Adrenal gland (tissue), 12 donors: ENCODE measurements around the gene C4B. TPM values are rescaled to one million over a fixed set of nuclear protein-coding genes. Genes with fewer than 3 reads are reported as not detected.
"Not testable (repeated sequence)": the region's sequence is repeated elsewhere in the genome, so short reads cannot be mapped to it uniquely, and the experiment has no call there.

Experiments
- DNase-seq, 7 donors: peaks; one replicate each; pipeline ENCODE4 v3.0.0-alpha.2; 2019 to 2020
- H3K27ac ChIP-seq, 5 donors: fragments of 200-600 bp; sonication (generic) in 4 of 5; 1 replicate in 3 of 5; 2 replicates in 2 of 5; pipeline versions ENCODE4 v1.5.1 to v1.8.0; 2016 to 2020; ENCODE audit warnings: mild to moderate bottlenecking in 1 of 5
- H3K27me3 ChIP-seq: fragments of 200-600 bp; 2 replicates; pipeline ENCODE4 v1.8.0; 2021
- H3K36me3 ChIP-seq, 2 donors: fragments of 200-600 bp; replicated peaks in 1 of 2; 1 replicate in 1 of 2; 2 replicates in 1 of 2; pipeline versions ENCODE4 v1.5.1 to v1.8.0; 2018 to 2022
- H3K4me1 ChIP-seq, 2 donors: fragments of 200-600 bp; replicated peaks in 1 of 2; 1 replicate in 1 of 2; 2 replicates in 1 of 2; pipeline versions ENCODE4 v1.5.1 to v1.8.0; 2018 to 2021
- H3K4me3 ChIP-seq, 4 donors: fragments of 200-600 bp; sonication (generic) in 3 of 4; one replicate each; pipeline ENCODE4 v1.5.1; 2016 to 2018
- H3K9me3 ChIP-seq, 3 donors: fragments of 200-600 bp; sonication (generic) in 1 of 3; replicated peaks in 1 of 3; 1 replicate in 2 of 3; 2 replicates in 1 of 3; pipeline versions ENCODE4 v1.5.1 to v1.8.0; 2016 to 2021
- POLR2A ChIP-seq, 2 donors: fragments of 450-650 bp; IDR thresholded peaks; one replicate each; pipeline ENCODE4 v1.6.1; 2017; ENCODE audit warnings: antibody characterized with exemption in 2 of 2, mild to moderate bottlenecking in 2 of 2, moderate library complexity in 1 of 2
- WGBS, 4 donors: extraction: QIAGEN DNeasy Blood & Tissue Kit in 2 of 4; methylation state at CpG; one replicate each; pipeline versions ENCODE4 v1.1.5 to v1.1.7; 2013 to 2017; 5-methylcytosine and 5-hydroxymethylcytosine counted together
- intact Hi-C, 2 donors: fragments of 100-400 bp; cut with DNase I; formaldehyde crosslinking; loops; one replicate each; pipeline versions ENCODE4 v1.14.1 to v1.15.0; 2022 to 2023
- polyA plus RNA-seq, 3 donors: library from polyadenylated mRNA; stranded (reverse); fragments of 200-250 nt in 2 of 3; fragments of 350-450 nt in 1 of 3; fragmentation: Illumina TruSeq in 1 of 3; extraction: RNeasy Lipid Tissue Mini Kit (QIAGEN cat#74804) in 1 of 3; gene quantifications; one replicate each; pipeline ENCODE4 v1.2.3, GENCODE V29; 2013 to 2014
- total RNA-seq, 9 donors: library from RNA; depleted of rRNA in 4 of 9; stranded (reverse); fragments of >200 nt in 4 of 9; fragments of 120-200 nt in 1 of 9; fragmentation: NEBNext Ultra II Directional in 1 of 9; extraction: Animal tissue kit (Norgen Biotek cat#: 25700) in 1 of 9; gene quantifications; one replicate each; pipeline versions ENCODE4 v1.1.0 to v1.2.4, GENCODE V29; 2013 to 2023
- donor health status: healthy with polysubstance abuse.
- donor health status: Bipolar disorder and iron deficiency.
- donor health status: DM: yes; HTN: yes; CAD: no.
- donor health status: DM: no; HTN: no; CAD: no.
- donor health status: DM: no; HTN: no; CAD: no.
- donor health status: DM: yes; HTN: yes; CAD: no.

C4B gene
- total and polyA plus RNA-seq, 12 donors, result 236 to 5,092 (median 1,284) TPM

DNA sequence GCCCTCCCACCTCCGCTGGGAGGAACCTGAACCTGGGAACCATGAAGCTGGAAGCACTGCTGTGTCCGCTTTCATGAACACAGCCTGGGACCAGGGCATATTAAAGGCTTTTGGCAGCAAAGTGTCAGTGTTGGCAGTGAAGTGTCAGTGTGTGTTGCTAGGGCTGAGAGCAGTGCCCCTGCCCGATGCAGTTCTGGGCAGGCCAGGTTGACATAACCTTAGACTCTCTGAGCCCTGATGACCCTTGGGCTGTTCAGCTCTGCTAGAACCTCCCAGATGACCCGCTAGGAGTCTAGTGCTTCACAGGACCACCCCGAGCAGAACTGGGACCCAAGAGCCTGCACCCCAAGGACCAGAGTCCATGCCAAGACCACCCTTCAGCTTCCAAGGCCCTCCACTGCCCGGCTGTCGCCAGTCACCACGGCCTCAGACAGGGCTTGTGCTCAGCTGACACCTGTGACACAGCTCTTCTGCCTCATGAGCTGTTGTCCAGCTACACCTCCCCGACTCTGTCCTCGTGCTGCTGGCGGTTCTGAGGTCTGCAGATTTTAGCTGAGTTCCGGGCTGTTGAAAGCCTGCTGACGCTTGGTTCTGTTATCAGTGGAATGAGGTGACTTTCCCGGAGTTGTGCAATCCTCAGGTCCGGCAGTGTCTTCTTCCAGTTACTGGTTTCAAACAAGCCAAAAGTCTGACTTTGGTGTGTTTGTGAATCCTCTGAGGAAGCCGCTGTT, 20.9 kb downstream of the C4B start:
- H3K27ac ChIP-seq, DNase-seq, intact Hi-C loops, H3K27me3 ChIP-seq, H3K9me3 ChIP-seq, H3K4me3 ChIP-seq, H3K36me3 ChIP-seq, H3K4me1 ChIP-seq: not testable (repeated sequence)
- no CpG with 5 or more reads among the region's 16 CpGs for WGBS, 4 donors

DNA sequence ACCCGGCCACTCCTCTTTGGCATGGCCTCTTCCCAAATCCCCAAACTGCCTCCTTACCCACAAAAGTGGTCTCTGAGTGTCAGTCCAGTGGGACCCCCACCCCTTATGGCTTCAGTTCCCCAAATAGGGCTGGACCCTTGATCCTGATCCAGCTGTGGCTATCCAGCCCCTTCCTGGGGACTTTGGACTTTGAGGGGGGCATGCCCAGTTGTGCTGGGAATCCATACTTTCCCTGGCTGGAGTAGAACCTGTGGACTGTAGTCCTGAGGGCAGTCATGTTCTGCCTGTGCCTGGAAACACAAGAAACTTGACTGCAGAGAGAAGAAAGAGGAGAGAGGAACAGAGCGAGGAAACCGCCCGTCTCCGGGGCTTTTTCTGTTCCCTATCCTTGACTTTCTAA, 22.5 kb downstream of the C4B start:
- H3K4me3 ChIP-seq, H3K36me3 ChIP-seq, H3K4me1 ChIP-seq, intact Hi-C loops, H3K27me3 ChIP-seq, H3K9me3 ChIP-seq: not testable (repeated sequence)
- WGBS, 4 donors, result 51 to 79% (median 60%) methylated on average over 3 to 5 of the region's 5 CpGs
- DNase-seq, result peak in 1 of 7 donors; percentile 13
- H3K27ac ChIP-seq, result peak overlapping the region; percentile 61 to 84 (median 77)

DNA sequence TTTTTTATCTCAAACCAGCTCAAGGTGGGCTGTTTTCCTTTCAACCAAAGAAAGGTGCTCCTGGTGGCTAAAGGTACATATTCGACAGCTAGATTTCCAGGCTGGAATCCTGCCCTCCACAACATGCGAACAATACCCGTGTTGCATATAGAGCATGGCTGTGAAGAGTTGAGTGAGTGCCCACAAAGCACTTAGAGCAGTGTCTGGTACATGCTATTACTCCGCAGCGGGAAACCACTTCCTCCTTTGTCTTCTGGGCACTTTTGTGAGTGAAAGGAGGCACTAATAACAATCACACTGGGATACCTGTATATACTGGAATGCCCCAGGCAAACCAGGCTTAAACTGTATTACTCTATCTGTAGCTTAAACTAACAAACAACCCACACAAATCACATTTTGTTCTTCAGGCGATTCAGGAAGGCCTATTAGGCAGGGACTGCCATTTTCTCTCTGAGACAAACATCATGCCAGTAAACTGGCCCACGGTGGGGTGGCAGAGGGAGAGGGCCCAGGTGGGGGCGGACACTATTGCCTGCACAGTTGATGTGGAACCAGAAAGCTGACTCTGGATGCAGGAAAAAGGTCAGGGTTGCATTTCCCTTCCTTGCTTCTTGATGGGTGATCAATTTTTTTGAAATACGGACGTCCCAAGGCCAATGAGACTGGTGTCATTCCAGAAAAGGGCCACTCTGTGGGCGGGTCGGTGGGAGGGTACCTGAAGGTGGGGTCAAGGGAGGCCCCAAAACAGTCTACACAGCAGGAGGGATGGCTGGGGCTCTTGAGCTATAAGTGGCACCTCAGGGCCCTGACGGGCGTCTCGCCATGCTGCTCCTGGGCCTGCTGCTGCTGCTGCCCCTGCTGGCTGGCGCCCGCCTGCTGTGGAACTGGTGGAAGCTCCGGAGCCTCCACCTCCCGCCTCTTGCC, 23.3 kb downstream of the C4B start, which contains the start of gene CYP21A2:
TSS of gene CYP21A2 (plus strand) at position 818 of the 927 bp plus-strand sequence. CDS start at position 826, 8 bp downstream.
- H3K9me3 ChIP-seq, intact Hi-C loops, H3K36me3 ChIP-seq, H3K27me3 ChIP-seq, H3K4me1 ChIP-seq: not testable (repeated sequence)
- 37 to 48% (median 44%) methylated on average over 8 to 15 of the region's 19 CpGs for WGBS, 4 donors
- peak within 1 kb of the TSS; percentile 69 to 86 (median 79) for H3K27ac ChIP-seq
- DNase-seq, result peak; percentile 80 to 94 (median 90)
- peak within 1 kb of the TSS in 1 of 4 donors; percentile 22 for H3K4me3 ChIP-seq
- TF ChIP-seq POLR2A (IDR thresholded peaks at IDR 0.05), result peak in 1 of 2 donors; percentile 51

DNA sequence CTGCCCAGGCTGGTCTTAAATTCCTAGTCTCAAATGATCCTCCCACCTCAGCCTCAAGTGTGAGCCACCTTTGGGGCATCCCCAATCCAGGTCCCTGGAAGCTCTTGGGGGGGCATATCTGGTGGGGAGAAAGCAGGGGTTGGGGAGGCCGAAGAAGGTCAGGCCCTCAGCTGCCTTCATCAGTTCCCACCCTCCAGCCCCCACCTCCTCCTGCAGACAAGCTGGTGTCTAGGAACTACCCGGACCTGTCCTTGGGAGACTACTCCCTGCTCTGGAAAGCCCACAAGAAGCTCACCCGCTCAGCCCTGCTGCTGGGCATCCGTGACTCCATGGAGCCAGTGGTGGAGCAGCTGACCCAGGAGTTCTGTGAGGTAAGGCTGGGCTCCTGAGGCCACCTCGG, 24.3 kb downstream of the C4B start:
- intact Hi-C loops, H3K36me3 ChIP-seq, H3K27me3 ChIP-seq, H3K4me1 ChIP-seq, H3K9me3 ChIP-seq: not testable (repeated sequence)
- H3K27ac ChIP-seq, result peak overlapping the region; percentile 12 to 86 (median 79)
- peak; percentile 25 to 31 for TF ChIP-seq POLR2A (IDR thresholded peaks at IDR 0.05)
- WGBS, 4 donors, result 28 to 53% (median 41%) methylated on average over 4 of the region's 5 CpGs
- H3K4me3 ChIP-seq, result peak overlapping the region in 1 of 4 donors; percentile 22
- DNase-seq, result peak in 6 of 7 donors; percentile 28 to 66 (median 50)

DNA sequence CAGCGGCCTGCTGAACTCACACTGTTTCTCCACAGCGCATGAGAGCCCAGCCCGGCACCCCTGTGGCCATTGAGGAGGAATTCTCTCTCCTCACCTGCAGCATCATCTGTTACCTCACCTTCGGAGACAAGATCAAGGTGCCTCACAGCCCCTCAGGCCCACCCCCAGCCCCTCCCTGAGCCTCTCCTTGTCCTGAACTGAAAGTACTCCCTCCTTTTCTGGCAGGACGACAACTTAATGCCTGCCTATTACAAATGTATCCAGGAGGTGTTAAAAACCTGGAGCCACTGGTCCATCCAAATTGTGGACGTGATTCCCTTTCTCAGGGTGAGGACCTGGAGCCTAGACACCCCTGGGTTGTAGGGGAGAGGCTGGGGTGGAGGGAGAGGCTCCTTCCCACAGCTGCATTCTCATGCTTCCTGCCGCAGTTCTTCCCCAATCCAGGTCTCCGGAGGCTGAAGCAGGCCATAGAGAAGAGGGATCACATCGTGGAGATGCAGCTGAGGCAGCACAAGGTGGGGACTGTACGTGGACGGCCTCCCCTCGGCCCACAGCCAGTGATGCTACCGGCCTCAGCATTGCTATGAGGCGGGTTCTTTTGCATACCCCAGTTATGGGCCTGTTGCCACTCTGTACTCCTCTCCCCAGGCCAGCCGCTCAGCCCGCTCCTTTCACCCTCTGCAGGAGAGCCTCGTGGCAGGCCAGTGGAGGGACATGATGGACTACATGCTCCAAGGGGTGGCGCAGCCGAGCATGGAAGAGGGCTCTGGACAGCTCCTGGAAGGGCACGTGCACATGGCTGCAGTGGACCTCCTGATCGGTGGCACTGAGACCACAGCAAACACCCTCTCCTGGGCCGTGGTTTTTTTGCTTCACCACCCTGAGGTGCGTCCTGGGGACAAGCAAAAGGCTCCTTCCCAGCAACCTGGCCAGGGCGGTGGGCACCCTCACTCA, 25.0 kb downstream of the C4B start:
- intact Hi-C loops, result not testable (repeated sequence)

DNA sequence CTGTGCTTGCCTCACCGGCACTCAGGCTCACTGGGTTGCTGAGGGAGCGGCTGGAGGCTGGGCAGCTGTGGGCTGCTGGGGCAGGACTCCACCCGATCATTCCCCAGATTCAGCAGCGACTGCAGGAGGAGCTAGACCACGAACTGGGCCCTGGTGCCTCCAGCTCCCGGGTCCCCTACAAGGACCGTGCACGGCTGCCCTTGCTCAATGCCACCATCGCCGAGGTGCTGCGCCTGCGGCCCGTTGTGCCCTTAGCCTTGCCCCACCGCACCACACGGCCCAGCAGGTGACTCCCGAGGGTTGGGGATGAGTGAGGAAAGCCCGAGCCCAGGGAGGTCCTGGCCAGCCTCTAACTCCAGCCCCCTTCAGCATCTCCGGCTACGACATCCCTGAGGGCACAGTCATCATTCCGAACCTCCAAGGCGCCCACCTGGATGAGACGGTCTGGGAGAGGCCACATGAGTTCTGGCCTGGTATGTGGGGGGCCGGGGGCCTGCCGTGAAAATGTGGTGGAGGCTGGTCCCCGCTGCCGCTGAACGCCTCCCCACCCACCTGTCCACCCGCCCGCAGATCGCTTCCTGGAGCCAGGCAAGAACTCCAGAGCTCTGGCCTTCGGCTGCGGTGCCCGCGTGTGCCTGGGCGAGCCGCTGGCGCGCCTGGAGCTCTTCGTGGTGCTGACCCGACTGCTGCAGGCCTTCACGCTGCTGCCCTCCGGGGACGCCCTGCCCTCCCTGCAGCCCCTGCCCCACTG, 25.9 kb downstream of the C4B start:
- intact Hi-C loops, H3K36me3 ChIP-seq, H3K9me3 ChIP-seq, H3K27me3 ChIP-seq, H3K4me1 ChIP-seq: not testable (repeated sequence)
- H3K4me3 ChIP-seq, result peak overlapping the region in 1 of 4 donors; percentile 22
- DNase-seq, result peak in 6 of 7 donors; percentile 33 to 68 (median 46)
- WGBS, 4 donors, result 40 to 58% (median 55%) methylated on average over 3 to 19 of the region's 43 CpGs; no CpG with 5 or more reads in 1 of the 4 donors
- peak overlapping the region; percentile 12 to 86 (median 79) for H3K27ac ChIP-seq

More for the DNA sequence above, 25.0 kb downstream of the C4B start:
- H3K36me3 ChIP-seq, H3K27me3 ChIP-seq, H3K4me1 ChIP-seq, H3K9me3 ChIP-seq: not testable (repeated sequence)
- peak; percentile 20 to 70 (median 62) for DNase-seq
- 37 to 44% (median 40%) methylated on average over 11 to 23 of the region's 24 CpGs; no CpG with 5 or more reads in 1 of the 4 donors for WGBS, 4 donors
- Histone ChIP-seq H3K27ac (peak overlapping the region; percentile 12 to 86 (median 79)), H3K4me3 (peak overlapping the region in 2 of 4 donors; percentile 18 to 22)
- peak in 1 of 2 donors; percentile 12 for TF ChIP-seq POLR2A (IDR thresholded peaks at IDR 0.05)

DNA sequence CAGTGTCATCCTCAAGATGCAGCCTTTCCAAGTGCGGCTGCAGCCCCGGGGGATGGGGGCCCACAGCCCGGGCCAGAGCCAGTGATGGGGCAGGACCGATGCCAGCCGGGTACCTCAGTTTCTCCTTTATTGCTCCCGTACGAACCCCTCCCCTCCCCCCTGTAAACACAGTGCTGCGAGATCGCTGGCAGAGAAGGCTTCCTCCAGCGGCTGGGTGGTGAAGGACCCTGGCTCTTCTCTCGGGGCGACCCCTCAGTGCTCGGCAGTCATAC, 26.4 kb downstream of the C4B start:
- H3K27me3 ChIP-seq, result not testable (repeated sequence)
- 28 to 39% methylated on average over 5 to 7 of the region's 13 CpGs; no CpG with 5 or more reads in 2 of the 4 donors for whole genome bisulfite sequencing, 4 donors

More for the DNA sequence above, 26.4 kb downstream of the C4B start:
- H3K4me1 ChIP-seq, H3K36me3 ChIP-seq, H3K9me3 ChIP-seq, intact Hi-C loops: not testable (repeated sequence)
- peak in 3 of 7 donors; percentile 28 to 64 (median 30) for DNase-seq
- Histone ChIP-seq H3K27ac (peak overlapping the region in 2 of 5 donors; percentile 86), H3K4me3 (peak overlapping the region in 1 of 4 donors; percentile 22)
